ENCODE data around the gene PRKG1. TPM values are rescaled to one million over a fixed set of nuclear protein-coding genes. Genes with fewer than 3 reads are reported as not detected.
"Not testable (repeated sequence)": the region's sequence is repeated elsewhere in the genome, so short reads cannot be mapped to it uniquely, and the experiment has no call there.

The PRKG1 gene
- total RNA-seq, 2 experiments from 2014 or later = not detected

DNA sequence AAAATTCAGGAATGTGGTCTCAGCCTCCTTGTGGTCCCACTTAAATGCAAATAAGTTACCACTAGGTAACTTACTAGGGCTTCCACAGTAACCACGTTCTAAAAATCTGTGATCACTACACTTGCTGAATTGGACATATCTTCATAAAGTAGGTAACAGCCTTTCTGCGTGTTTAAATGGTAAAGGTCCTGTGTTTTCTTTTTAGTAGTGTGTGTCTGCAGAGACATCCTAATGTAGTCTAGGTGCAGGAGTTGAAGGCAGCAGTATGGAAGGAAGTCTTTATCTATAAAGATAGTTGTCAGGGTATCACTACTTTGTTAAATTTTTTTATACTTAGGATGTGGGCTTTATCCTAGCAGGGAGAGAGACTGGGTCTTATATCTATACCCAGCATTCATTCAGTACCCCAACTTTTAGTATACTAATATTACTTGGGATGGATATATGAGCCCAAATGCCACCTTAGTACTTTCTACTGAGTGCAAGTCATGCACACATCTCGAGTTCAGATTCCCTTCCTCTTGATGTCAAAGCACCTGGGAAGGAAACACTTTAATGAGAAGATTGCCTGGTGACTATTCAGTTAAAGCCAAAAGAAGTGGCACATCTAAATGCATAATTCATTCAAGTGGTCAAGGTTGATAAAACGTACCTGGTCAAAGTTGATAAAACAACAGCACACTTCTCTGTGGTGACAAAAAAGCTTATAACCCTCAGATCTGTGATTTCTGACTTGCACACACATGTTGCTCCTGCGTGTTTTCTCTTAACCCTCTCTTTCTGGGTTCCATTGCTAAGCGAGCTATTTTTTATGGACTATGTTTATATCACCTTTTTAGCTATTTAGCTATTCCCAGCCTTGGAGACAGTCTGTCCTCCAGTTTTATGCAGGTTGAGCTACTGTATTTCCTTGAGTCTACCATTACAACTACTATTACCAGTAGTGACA is 958.7 kb downstream of the PRKG1 start:
- Mint-ChIP-seq H3K9me3 (ENCODE audit: low read depth) (no peaks in the 10 kb centered on the region), H3K36me3 (no peaks in the 10 kb centered on the region), H3K27me3 (no peaks in the 10 kb centered on the region), H3K4me3 (no peak overlapping the region), H3K27ac (no peak overlapping the region), H3K4me1 (no peaks in the 10 kb centered on the region)
- ATAC-seq = no peak
- DNase-seq = no peak
- CTCF ChIA-PET = no interaction called here

DNA sequence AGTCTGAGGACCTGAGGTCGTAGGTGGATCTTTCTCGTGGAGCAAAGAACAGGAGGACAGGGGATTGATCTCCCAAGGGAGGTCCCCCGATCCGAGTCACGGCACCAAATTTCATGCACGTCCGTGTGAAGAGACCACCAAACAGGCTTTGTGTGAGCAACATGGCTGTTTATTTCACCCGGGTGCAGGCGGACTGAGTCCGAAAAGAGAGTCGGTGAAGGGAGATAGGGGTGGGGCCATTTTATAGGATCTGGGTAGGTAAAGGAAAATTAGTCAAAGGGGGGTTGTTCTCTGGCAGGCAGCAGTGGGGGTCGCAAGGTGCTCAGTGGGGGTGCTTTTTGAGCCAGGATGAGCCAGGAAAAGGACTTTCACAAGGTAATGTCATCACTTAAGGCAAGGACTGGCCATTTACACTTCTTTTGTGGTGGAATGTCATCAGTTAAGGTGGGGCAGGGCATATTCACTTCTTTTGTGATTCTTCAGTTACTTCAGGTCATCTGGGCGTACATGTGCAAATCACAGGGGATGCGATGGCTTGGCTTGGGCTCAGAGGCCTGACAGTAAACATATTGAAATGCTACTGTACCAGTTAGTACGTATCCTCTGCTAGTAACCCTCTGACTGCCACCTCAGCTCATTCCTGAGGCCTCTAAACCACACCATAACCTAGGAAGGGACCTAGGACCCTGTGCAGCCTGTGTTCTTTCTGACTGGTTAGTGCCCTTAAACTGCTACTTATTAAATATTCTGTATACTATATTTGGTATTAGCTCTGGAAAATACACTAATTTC is 964.9 kb downstream of the PRKG1 start:
- H3K9me3 Mint-ChIP-seq (ENCODE audit: low read depth); H3K4me1 Mint-ChIP-seq; H3K36me3 Mint-ChIP-seq; CTCF ChIA-PET; ATAC-seq; H3K4me3 Mint-ChIP-seq; H3K27ac Mint-ChIP-seq; H3K27me3 Mint-ChIP-seq; DNase-seq: not testable (repeated sequence)

DNA sequence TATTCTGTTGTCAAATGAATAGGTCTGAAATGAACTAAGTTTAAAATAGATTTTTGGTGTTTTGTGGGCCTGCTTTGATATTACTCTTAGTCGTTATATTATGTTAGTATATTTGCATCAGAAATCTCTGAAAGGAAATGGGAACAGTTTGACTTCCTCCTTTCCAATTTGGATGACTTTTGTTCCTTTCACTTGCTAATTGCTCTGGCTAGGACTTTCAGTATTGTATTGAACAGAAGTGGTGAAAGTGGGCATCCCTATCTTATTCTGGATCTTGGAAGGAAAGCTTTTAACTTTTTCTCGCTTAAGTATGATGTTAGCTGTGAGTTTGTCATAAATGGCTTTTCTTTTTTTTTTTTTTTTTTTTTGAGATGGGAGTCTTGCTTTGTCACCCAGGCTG is 966.2 kb downstream of the PRKG1 start:
- H3K4me3 Mint-ChIP-seq = no peak overlapping the region
- H3K27me3 Mint-ChIP-seq = peaks cover 2% of the 10 kb centered on the region
- H3K27ac Mint-ChIP-seq = no peak overlapping the region
- CTCF ChIA-PET = no interaction called here
- ATAC-seq (no peak), DNase-seq (no peak)
- H3K4me1 Mint-ChIP-seq = no peaks in the 10 kb centered on the region
- H3K36me3 Mint-ChIP-seq = no peaks in the 10 kb centered on the region
- H3K9me3 Mint-ChIP-seq (ENCODE audit: low read depth) = no peaks in the 10 kb centered on the region

DNA sequence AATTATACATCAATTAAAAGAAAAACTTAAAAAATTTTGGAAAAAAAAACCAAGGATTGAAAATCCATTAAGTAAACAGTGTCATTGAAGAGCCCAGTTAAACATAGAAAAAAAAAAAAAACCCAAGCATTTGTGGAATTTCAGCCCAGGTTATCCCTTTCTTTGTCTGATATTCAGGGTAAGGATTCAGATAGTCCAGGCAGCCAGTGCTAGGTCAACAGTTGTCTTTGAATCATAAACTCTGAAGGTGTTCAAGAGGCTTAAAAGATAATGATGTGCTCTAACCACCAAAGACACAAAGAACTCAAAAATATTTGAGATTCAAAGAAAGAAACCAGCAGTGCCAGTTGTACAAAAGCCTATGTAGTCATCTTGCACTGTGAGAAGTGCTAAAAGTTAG is 969.5 kb downstream of the PRKG1 start:
- Mint-ChIP-seq H3K27me3 (peaks cover 2% of the 10 kb centered on the region), H3K4me1 (no peaks in the 10 kb centered on the region), H3K27ac (no peak overlapping the region), H3K36me3 (no peaks in the 10 kb centered on the region), H3K4me3 (no peak overlapping the region), H3K9me3 (ENCODE audit: low read depth) (no peaks in the 10 kb centered on the region)
- CTCF ChIA-PET = no interaction called here
- no peak for ATAC-seq
- no peak for DNase-seq

DNA sequence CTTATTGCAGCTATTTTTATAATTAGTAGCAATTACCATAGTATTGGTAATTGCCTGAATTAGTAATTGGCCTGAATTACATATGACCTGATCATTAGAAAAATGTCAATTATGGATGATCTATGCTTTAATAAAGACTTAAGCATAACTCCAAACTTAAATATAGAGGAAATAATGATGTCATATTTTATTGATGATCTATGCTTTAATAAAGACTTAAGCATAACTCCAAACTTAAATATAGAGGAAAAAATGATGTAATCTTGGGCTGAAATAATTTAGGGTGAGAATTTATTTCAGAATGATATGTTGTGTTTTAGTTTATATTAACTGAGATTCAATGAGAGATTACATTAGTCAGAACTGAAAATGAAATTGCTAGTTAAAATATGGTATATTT is 973.8 kb downstream of the PRKG1 start:
- DNase-seq (no peak), ATAC-seq (no peak)
- Mint-ChIP-seq H3K36me3 (no peaks in the 10 kb centered on the region), H3K27me3 (no peaks in the 10 kb centered on the region), H3K27ac (no peak overlapping the region), H3K4me3 (no peak overlapping the region), H3K4me1 (no peaks in the 10 kb centered on the region), H3K9me3 (ENCODE audit: low read depth) (no peaks in the 10 kb centered on the region)
- CTCF ChIA-PET = no interaction called here

DNA sequence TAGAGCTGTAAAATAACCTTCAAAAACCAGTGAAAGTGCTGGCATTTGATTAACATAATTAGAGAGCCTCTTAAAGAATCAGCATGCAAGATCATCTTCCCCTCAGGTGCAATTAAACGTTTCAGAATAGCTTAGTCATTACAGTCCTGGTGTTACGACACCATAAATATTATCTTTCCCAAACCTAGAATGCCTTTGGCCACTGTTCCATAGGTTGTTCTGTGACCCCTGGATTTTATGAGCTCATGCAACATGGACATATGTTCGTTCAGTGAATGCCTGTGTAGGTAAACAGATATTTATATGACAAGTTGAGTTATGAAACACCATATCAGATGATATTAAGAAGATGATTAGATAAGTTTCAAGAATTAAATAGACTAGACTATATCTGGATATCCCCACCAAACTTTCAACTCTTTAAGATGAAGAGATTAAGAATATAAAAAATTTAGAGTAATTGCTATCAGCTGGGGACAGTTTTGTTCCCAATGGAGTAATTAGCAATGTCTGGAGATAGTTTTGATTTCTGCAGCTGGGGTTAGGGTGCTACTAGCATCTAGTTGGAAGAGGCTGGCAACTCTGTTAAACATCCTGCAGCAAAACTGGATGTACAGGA is 976.3 kb downstream of the PRKG1 start:
- ATAC-seq = no peak
- Mint-ChIP-seq H3K36me3 (no peaks in the 10 kb centered on the region), H3K9me3 (ENCODE audit: low read depth) (no peaks in the 10 kb centered on the region), H3K27ac (no peak overlapping the region), H3K4me1 (no peaks in the 10 kb centered on the region), H3K4me3 (no peak overlapping the region), H3K27me3 (peaks cover 2% of the 10 kb centered on the region)
- no peak for DNase-seq
- CTCF ChIA-PET = no interaction called here

DNA sequence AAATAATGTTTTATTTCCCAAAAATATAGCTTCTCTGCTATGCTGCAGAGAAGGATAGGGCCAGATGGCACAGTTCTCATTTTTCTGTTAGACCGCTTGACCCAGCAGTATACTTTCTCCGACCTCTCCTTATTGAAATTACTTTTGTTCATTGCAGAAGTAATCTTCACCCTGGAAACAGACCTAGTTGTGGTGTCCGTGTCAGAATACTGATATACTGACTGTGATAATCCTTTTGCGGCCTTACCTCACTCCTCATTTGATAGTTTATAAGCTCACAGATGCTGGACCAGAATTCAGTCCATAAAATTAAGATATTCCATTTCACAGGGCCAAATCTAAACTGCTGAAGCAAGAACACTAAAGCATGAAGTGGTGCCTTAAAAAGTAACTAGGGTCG is 979.2 kb downstream of the PRKG1 start:
- DNase-seq (no peak), ATAC-seq (no peak)
- Mint-ChIP-seq H3K4me3 (no peak overlapping the region), H3K27ac (no peak overlapping the region), H3K4me1 (no peaks in the 10 kb centered on the region), H3K9me3 (ENCODE audit: low read depth) (no peaks in the 10 kb centered on the region), H3K36me3 (no peaks in the 10 kb centered on the region), H3K27me3 (peaks cover 2% of the 10 kb centered on the region)
- CTCF ChIA-PET = no interaction called here

DNA sequence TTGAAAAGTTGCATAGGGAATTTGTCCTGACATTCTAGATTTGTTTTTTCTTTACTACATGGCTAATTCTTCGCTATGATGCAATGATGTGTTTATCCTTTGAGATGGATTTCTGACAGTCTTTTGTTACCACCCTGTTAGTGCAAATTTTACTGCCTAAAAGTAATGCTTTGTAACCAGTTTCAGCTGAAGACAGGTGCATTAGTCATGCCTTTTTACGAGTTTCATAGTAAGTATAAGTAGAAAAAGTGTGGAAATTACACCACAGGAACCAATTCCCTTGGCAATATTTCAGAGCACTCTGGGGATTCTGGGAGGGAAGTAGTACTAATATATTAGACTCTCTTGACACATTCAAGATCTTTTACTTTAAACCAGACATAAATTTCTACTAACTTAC is 982.0 kb downstream of the PRKG1 start:
- no peaks in the 10 kb centered on the region for H3K9me3 Mint-ChIP-seq (ENCODE audit: low read depth)
- no peak overlapping the region for H3K4me3 Mint-ChIP-seq
- no peaks in the 10 kb centered on the region for H3K4me1 Mint-ChIP-seq
- DNase-seq (no peak), ATAC-seq (no peak)
- peaks cover 2% of the 10 kb centered on the region for H3K27me3 Mint-ChIP-seq
- no peak overlapping the region for H3K27ac Mint-ChIP-seq
- no peaks in the 10 kb centered on the region for H3K36me3 Mint-ChIP-seq
- CTCF ChIA-PET = no interaction called here

DNA sequence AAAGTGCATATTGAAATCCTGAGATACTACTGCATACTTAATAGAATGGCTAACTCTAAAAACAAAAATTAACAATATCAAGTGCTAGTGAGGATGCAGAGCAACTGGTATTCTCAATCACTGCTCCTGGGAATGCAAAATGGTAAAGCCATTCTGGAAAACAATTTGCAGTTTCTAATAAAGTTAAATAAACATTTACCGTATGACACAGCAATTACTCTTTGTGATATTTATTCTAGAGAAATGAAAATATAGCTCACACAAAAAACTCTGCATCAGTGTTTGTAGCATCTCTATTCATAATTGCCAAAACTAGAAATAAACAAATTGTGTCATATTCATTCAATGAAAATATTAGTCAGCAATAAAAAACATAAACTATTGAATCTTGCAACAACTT is 984.8 kb downstream of the PRKG1 start:
- no peak overlapping the region for H3K4me3 Mint-ChIP-seq
- no peak overlapping the region for H3K27ac Mint-ChIP-seq
- DNase-seq = no peak
- CTCF ChIA-PET = no interaction called here
- no peaks in the 10 kb centered on the region for H3K36me3 Mint-ChIP-seq
- H3K9me3 Mint-ChIP-seq (ENCODE audit: low read depth) = no peaks in the 10 kb centered on the region
- no peak for ATAC-seq
- H3K4me1 Mint-ChIP-seq = no peaks in the 10 kb centered on the region
- peaks cover 2% of the 10 kb centered on the region for H3K27me3 Mint-ChIP-seq

DNA sequence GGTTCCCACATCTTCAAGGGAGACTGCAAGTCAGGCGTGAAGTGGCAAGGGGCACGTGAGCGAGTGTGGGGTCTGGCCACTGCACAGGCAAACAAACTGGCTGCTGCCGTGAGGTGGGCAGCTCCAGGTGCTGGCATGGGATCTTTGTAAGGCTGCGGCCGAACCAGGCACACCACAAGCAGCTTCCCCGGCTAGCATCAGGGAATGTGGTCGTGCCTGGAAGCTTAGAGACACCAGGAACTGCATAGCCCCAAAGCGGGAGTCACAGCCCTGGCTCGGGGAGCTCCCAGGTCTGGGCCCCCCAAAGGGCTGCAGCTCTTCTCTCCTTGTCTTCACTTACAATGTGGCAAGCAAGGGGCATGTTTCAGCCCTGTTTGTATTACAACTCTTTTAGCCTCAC is 988.9 kb downstream of the PRKG1 start:
- CTCF ChIA-PET = no interaction called here
- Mint-ChIP-seq H3K4me1 (no peaks in the 10 kb centered on the region), H3K27ac (no peak overlapping the region), H3K4me3 (no peak overlapping the region), H3K27me3 (no peaks in the 10 kb centered on the region), H3K36me3 (no peaks in the 10 kb centered on the region), H3K9me3 (ENCODE audit: low read depth) (no peaks in the 10 kb centered on the region)
- DNase-seq (no peak), ATAC-seq (no peak)

DNA sequence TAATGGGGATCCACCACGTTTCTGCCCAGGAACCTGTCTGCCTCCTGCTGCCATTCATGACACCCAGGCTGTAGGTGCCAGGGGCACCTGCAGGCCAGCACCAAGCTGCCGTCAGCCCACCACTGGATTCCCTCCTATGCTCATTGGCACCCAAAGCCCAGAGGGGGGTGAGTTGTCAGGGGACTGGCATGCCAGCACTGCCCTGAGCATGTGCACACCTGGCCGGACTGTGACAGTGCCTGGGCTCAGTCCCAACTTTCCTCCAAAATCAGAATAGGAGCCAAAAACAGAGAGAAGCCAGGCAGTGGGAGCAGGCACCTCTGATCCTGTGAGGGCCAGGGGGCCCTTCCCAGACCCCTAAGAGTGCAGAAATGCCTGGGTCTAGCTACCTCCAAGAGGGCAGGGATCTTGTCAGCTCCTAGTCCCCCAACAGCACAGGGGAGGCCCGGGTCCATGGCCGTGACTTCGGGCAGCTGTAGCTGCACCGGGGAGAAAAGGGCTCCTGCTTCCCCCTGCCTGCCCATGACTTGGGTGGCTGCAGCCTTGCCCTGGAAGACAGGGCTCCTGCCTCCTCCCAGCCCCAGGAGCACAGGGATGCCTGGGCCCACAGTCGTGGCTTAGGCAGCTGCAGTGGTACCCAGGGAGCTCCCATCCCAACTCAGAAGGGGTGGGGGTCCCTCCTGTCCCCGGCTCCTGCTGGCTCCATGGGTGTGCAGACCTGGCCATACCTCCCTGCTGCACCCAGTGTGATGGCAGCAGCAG is 990.0 kb downstream of the PRKG1 start:
- CTCF ChIA-PET = no interaction called here
- H3K9me3 Mint-ChIP-seq (ENCODE audit: low read depth) = no peaks in the 10 kb centered on the region
- no peak for DNase-seq
- H3K36me3 Mint-ChIP-seq = no peaks in the 10 kb centered on the region
- H3K27ac Mint-ChIP-seq = no peak overlapping the region
- no peaks in the 10 kb centered on the region for H3K4me1 Mint-ChIP-seq
- no peak overlapping the region for H3K4me3 Mint-ChIP-seq
- H3K27me3 Mint-ChIP-seq = no peaks in the 10 kb centered on the region
- ATAC-seq = peak; percentile 30

DNA sequence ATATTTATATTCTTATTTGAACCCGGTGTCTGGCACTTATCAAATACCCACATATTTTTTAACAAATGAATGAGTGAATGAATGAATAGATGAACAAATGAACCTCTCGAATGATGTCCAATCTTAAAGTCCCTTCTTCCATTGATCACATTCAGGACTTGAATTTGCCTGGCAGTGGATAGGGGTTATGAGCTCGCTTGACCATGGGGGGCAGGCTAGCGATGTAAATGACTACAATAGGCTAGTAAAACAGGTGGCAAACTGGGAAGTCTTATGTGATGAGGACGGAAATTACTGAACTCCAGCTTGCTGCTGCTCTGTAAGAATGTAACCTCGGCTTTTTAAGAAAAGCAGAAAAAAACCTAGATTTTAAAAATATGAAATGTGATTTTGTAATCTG is 992.1 kb downstream of the PRKG1 start:
- no peak overlapping the region for H3K4me3 Mint-ChIP-seq
- ATAC-seq = no peak
- H3K36me3 Mint-ChIP-seq = no peaks in the 10 kb centered on the region
- no peaks in the 10 kb centered on the region for H3K4me1 Mint-ChIP-seq
- CTCF ChIA-PET = no interaction called here
- H3K27ac Mint-ChIP-seq = no peak overlapping the region
- H3K27me3 Mint-ChIP-seq = no peaks in the 10 kb centered on the region
- no peaks in the 10 kb centered on the region for H3K9me3 Mint-ChIP-seq (ENCODE audit: low read depth)
- DNase-seq = no peak

DNA sequence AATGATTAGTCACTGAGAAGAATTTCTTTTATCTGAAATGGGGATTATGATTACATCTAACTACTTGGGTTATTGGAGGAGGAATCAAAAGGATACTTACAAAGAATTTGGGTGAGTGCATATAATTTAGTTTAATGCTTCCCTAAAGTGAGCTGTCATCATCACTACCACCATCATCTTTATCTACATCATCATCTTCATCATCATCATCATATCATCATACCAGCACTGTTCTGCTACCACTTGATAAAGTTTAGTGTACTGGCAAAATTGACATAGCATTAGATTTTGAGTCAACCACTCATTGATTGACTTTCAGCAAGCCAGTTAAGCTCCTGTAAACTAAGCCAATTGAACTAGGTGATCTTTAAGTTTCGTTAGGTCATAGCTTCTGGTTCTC is 994.2 kb downstream of the PRKG1 start:
- H3K36me3 Mint-ChIP-seq = no peaks in the 10 kb centered on the region
- ATAC-seq (no peak), DNase-seq (no peak)
- no peaks in the 10 kb centered on the region for H3K27me3 Mint-ChIP-seq
- H3K4me3 Mint-ChIP-seq = no peak overlapping the region
- CTCF ChIA-PET = no interaction called here
- no peaks in the 10 kb centered on the region for H3K4me1 Mint-ChIP-seq
- no peak overlapping the region for H3K27ac Mint-ChIP-seq
- H3K9me3 Mint-ChIP-seq (ENCODE audit: low read depth) = peaks cover 2% of the 10 kb centered on the region

Data from activated CD8-positive, alpha-beta memory T cell treated with anti-CD3 and anti-CD28 coated beads, Interleukin-2, amount 10 ng/mL, durations not matched to agents 7 days and 5 days (primary cell).